Measurements from ENCODE around the gene FGFR4. TPM values are rescaled to one million over a fixed set of nuclear protein-coding genes. Genes with fewer than 3 reads are reported as not detected.
"Not testable (repeated sequence)": the region's sequence is repeated elsewhere in the genome, so short reads cannot be mapped to it uniquely, and the experiment has no call there.

The FGFR4 gene
- total RNA-seq, 6 donors from 2014 or later, result 14.8 to 175 (median 87.1) TPM

DNA sequence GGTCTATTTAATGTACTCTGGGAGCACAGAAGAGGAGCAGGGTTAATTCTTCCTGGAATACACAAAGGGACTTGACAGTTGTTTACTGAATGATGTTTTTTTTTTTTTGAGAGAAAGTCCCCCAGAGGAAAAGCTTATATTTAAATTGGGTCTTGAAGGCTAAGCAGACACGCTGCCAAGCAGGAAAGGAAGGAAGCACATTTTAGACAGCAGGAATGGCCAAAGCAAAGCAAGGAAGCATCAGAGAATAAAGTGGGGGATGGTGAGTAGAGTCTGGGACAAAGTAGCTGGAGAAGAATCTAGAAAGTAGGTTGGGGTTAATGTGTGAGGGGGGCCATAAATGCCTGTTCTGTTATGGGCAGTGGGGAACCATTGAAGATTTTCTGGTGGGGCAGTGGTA lies 42.8 kb upstream of the FGFR4 start:
- Histone ChIP-seq H3K4me3 (no peak overlapping the region), H3K36me3 (peaks cover 9 to 64% (median 29%) of the 10 kb centered on the region in 4 donors), H3K4me1 (peaks cover 0 to 5% (median 0%) of the 10 kb centered on the region in 4 donors), H3K27me3 (no peaks in the 10 kb centered on the region), H3K27ac (peak overlapping the region in 2 of 4 donors; percentile 29 to 69), H3K9me3 (no peaks in the 10 kb centered on the region)
- 62 to 63% methylated on average over 1 of the region's 1 CpG for WGBS, 2 donors
- TF ChIP-seq POLR2A (IDR thresholded peaks at IDR 0.05) (no peak), CTCF (IDR thresholded peaks at IDR 0.05) (no peak), EP300 (IDR thresholded peaks at IDR 0.05) (no peak), POLR2AphosphoS5 (IDR thresholded peaks at IDR 0.05) (no peak)
- DNase-seq (no peak), ATAC-seq (ENCODE audit: low FRiP score in 2 of 2) (no peak)

DNA sequence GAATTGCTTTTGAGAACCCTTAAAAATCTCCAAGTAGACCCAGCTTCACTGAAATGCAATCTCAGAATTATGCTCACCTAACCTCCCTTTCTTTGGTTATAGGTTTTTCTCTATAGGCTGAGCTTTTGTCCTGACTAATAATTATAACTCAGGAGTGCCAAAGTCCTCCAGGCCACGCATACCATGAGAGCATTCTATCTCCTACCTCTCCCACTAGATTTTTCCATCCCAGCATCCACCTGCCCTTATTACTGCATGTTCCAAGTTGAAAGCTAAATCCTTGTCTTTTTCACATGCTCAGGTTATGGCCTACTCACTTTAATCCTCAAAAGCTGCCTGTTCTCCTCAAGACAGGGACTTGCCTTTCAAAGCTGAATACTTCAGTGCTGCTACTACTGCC lies 42.1 kb upstream of the FGFR4 start:
- no peak overlapping the region for H3K4me3 ChIP-seq
- no peaks in the 10 kb centered on the region for H3K9me3 ChIP-seq
- H3K4me1 ChIP-seq, result peaks cover 0 to 5% (median 0%) of the 10 kb centered on the region in 4 donors
- TF ChIP-seq EP300 (IDR thresholded peaks at IDR 0.05) (no peak), POLR2AphosphoS5 (IDR thresholded peaks at IDR 0.05) (no peak), POLR2A (IDR thresholded peaks at IDR 0.05) (no peak), CTCF (IDR thresholded peaks at IDR 0.05) (no peak)
- 79 to 97% methylated on average over 1 of the region's 1 CpG for WGBS, 2 donors
- ATAC-seq (ENCODE audit: low FRiP score in 2 of 2) (no peak), DNase-seq (no peak)
- peak overlapping the region in 2 of 4 donors; percentile 29 to 69 for H3K27ac ChIP-seq
- H3K27me3 ChIP-seq, result no peaks in the 10 kb centered on the region
- H3K36me3 ChIP-seq, result peaks cover 9 to 71% (median 36%) of the 10 kb centered on the region in 4 donors

- DNase-seq (no peak), ATAC-seq (ENCODE audit: low FRiP score in 2 of 2) (no peak)
- H3K36me3 ChIP-seq, result peaks cover 9 to 81% (median 39%) of the 10 kb centered on the region in 4 donors
- no peak overlapping the region for H3K27ac ChIP-seq
- TF ChIP-seq EP300 (IDR thresholded peaks at IDR 0.05), result no peak
- no peak for TF ChIP-seq POLR2A (IDR thresholded peaks at IDR 0.05)
- no peak for TF ChIP-seq CTCF (IDR thresholded peaks at IDR 0.05)
- no peak for TF ChIP-seq POLR2AphosphoS5 (IDR thresholded peaks at IDR 0.05)
- H3K4me1 ChIP-seq, result peaks cover 0 to 5% (median 0%) of the 10 kb centered on the region in 4 donors
- no peaks in the 10 kb centered on the region for H3K27me3 ChIP-seq
- no peak overlapping the region for H3K4me3 ChIP-seq
- WGBS, 2 donors, result 97 to 98% methylated on average over 4 of the region's 4 CpGs
- H3K9me3 ChIP-seq, result no peaks in the 10 kb centered on the region
Measured at GRCh38 chr5:177045631-177046030, 41.1 kb upstream of the FGFR4 start.

GRCh38 chr5:177048531-177048930 lies 38.2 kb upstream of the FGFR4 start:
- H3K27me3 ChIP-seq; H3K27ac ChIP-seq; H3K4me1 ChIP-seq; DNase-seq; ATAC-seq (ENCODE audit: low FRiP score in 2 of 2); H3K9me3 ChIP-seq; H3K4me3 ChIP-seq: not testable (repeated sequence)
- H3K36me3 ChIP-seq, result peaks cover 5 to 84% (median 35%) of the 10 kb centered on the region in 4 donors
- WGBS, 2 donors, result 94 to 96% methylated on average over 7 of the region's 7 CpGs

DNA sequence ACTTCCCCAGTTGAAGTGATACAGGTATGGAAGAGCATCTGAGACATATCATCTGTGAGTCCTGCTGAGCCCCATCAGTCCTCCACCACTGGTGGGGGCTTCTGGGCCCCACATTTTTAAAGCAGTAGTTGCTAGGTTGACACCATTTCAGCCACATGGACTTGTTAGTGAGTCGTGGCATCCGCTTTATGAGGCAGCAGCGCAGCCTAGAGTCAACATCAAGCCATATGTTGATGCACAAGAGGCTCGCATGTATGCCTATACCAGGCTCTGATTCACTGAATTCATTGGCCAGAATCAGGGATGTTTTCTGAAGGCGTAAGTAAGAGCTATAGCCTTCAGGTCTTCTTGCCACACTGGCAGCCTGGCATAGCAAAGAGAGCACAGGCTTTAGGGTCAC lies 37.4 kb upstream of the FGFR4 start:
- H3K36me3 ChIP-seq, result peaks cover 5 to 84% (median 35%) of the 10 kb centered on the region in 4 donors
- TF ChIP-seq POLR2A (IDR thresholded peaks at IDR 0.05) (no peak), CTCF (IDR thresholded peaks at IDR 0.05) (no peak), POLR2AphosphoS5 (IDR thresholded peaks at IDR 0.05) (no peak), EP300 (IDR thresholded peaks at IDR 0.05) (no peak)
- no peak for ATAC-seq (ENCODE audit: low FRiP score in 2 of 2)

More for the DNA sequence above, 37.4 kb upstream of the FGFR4 start:
- WGBS, 2 donors, result 80 to 91% methylated on average over 3 to 5 of the region's 5 CpGs
- H3K27me3 ChIP-seq, result no peaks in the 10 kb centered on the region
- DNase-seq, result no peak
- peaks cover 0 to 3% (median 0%) of the 10 kb centered on the region in 4 donors for H3K4me1 ChIP-seq
- H3K4me3 ChIP-seq, result no peak overlapping the region
- no peaks in the 10 kb centered on the region for H3K9me3 ChIP-seq
- H3K27ac ChIP-seq, result no peak overlapping the region

All from upper lobe of left lung (tissue), 6 donors.